Measurements from ENCODE around the gene FOXL3.

DNA sequence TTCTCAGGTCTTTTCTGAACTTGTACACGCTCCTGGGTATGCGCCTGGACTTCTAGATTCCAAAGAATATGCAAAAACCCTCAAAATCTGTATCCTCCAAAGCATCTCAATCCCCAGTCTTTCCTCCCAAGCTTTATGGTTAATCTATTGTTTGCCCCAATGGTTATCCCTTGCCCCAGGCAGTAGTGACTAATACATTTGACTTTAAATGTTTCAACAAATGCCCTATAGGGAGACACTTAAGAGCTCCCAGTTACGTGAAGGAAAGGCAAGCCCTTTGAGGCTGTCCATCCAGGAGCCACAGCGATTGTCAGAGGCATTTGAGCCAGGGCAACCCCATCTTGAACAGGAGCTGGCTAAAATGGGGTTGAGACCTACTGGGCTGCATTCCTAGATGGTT is 12.7 kb upstream of the FOXL3 start:
- TF ChIP-seq POLR2A (IDR thresholded peaks at IDR 0.05) (no peak), EP300 (IDR thresholded peaks at IDR 0.05) (no peak), POLR2AphosphoS5 (IDR thresholded peaks at IDR 0.05) (no peak)
- TF ChIP-seq, protein P1, sequence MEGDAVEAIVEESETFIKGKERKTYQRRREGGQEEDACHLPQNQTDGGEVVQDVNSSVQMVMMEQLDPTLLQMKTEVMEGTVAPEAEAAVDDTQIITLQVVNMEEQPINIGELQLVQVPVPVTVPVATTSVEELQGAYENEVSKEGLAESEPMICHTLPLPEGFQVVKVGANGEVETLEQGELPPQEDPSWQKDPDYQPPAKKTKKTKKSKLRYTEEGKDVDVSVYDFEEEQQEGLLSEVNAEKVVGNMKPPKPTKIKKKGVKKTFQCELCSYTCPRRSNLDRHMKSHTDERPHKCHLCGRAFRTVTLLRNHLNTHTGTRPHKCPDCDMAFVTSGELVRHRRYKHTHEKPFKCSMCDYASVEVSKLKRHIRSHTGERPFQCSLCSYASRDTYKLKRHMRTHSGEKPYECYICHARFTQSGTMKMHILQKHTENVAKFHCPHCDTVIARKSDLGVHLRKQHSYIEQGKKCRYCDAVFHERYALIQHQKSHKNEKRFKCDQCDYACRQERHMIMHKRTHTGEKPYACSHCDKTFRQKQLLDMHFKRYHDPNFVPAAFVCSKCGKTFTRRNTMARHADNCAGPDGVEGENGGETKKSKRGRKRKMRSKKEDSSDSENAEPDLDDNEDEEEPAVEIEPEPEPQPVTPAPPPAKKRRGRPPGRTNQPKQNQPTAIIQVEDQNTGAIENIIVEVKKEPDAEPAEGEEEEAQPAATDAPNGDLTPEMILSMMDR (IDR thresholded peaks at IDR 0.05): no peak
